ENCODE measurements around the gene FAM20B.
"Not testable (repeated sequence)": the region's sequence is repeated elsewhere in the genome, so short reads cannot be mapped to it uniquely, and the experiment has no call there.

Gene FAM20B

DNA sequence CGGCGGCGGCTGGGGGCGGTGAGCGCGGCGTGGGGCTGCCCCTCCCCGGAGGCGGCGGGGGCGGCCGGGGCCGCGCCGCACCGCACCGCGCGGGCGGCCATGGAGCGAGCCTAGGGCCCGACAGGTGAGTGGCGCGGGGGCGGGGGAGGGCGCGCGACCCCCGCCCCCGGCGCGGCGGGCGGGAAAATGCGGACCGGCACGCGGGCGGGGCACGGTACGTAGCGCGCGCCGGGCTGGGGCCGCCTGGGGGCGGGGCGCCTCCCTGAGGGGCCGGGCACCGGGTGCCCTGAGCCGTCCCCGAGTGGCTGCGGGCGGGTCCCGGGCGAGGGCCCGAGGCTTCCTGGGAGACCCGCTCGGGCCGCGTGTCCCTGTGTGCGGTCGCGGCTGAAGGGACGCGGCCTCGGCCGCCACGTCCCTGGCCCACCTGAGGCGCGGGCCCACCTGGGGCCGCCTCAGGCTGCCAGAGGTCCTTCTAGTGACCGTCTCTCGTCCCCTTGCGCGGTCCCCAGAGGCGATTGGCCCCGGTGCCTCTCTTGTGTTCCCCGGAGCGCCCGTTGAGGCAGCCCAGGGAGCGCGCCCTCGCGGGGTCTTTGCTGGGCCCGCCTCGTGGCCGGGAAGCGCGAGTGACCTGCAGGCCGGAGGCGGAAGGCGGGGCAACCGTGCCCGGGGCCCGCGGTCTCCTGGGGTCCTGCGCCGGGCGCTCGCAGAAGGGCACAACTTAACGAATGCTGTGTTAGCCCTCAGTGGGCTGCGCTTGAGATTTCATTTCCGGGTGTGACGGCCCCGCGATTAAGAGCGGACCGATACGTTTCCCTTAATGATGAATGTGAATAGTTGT lies 500 bp downstream of the FAM20B start:
- no peak for DNase-seq

DNA sequence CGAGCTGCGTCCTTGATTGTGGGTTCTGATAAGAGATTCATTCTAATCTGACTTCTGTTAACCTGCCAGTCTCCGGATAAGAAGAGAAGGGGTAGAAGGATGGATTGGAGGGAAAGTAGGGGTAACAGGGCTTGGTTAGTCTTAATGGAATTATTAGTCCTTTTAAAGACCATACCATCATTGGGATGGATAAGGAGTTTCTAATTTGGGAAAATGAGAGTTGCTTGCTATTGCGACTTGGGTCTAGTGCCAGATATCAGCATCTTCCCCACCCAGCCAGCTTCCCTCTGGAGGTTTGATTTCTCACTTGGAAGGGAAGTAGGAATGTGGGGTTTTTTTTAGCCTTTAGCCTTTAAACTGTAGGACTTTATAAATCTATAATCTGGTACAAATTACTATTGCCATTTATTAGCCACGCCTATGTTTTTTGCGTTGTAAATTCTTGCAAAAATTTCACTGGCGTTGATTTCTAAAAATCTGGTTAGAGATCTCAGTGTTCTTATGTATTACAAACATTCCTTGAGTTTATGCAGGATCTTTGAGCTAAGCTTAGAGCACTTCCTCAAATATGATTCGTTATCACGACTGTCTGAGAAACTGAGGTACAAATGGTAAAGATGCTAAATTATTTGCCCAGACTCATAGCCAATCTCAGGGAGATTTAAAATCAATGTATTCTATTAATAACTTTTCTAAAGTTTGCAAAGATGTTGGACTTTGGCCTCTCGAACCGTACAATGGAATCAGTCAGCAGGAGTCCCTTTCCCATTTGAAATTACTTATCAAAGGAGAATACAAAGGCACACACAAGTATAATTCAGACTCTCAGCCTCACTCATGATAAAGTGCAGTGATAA lies 1.3 kb downstream of the FAM20B start:
- no peak for DNase-seq

DNA sequence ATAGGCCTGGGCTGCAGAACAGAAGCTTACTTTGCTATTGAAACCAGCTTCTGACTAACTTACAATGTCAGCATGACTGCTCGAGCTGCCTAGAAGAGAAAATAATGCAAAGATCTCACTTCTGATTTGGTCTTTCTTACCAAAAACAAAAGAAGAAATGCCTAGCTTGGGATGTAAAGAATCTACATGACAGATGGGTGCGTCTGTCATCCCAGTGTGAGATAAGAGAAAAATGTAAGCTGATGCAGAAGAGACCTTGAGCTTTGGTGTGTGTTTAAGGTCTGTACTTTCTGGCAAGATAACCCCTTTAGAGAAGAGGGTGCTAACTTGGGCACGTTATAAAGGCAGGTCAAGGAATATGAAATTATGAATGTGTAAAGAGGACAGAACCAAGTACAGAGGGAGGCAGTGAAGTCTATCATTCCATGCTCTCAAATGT lies 3.6 kb downstream of the FAM20B start:
- DNase-seq, result no peak

DNA sequence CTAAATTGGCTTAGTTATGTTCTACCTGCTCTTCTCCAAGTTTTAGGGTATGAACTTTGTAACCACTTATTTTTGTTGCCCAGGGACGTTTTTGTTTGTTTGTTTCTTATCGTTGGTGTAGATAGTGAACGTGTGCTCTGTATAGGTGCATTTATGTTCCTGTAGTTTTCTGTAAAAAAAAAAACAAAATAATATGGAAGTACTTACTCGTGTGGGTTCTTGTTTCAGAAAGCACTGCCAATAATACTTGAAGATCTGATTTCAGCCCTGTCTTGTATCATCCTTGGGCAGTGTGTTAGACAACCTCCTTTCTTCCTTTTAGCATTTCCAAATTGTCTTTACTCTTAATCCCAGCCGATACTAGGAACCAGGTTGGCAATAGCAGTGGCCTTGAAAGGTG lies 4.4 kb downstream of the FAM20B start:
- no peak for DNase-seq

DNA sequence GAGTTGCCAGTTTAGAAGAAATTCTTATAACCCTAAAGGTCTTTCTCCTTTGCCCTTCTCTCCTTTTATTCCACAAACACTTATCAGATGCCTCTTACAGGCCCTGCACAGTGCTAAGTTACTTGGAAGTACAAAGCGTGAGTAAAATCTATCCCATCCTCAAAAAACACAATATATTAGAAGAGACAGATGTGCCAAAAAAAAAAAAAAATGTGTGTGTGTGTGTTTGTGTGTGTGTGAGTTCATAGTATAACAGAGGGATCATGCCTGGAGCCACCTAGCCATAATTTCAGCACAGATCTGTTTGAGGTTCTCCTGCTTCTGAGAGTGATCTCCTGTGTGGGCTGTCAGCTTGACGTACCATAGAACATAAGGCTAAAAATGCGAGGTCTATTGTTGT lies 5.0 kb downstream of the FAM20B start:
- DNase-seq, result no peak

DNA sequence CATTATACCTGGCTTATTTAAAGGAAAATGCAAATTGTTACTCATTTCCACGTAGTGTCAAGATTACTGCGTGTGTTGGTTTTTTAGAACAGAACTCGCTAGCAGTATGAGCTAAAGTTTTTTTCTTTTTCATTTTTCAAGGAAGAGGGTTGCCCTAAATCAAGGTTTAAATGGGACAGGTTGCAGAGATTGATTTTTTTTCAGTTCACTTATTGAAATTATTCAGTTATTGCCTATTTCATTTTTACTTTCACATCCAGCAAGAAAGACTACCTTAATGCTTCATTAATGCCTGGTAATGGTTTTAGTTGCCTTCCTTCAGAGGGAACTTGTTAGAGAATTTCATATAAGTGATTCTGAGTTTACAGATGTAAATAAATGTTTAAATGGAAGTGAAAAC lies 5.6 kb downstream of the FAM20B start:
- no peak for DNase-seq

DNA sequence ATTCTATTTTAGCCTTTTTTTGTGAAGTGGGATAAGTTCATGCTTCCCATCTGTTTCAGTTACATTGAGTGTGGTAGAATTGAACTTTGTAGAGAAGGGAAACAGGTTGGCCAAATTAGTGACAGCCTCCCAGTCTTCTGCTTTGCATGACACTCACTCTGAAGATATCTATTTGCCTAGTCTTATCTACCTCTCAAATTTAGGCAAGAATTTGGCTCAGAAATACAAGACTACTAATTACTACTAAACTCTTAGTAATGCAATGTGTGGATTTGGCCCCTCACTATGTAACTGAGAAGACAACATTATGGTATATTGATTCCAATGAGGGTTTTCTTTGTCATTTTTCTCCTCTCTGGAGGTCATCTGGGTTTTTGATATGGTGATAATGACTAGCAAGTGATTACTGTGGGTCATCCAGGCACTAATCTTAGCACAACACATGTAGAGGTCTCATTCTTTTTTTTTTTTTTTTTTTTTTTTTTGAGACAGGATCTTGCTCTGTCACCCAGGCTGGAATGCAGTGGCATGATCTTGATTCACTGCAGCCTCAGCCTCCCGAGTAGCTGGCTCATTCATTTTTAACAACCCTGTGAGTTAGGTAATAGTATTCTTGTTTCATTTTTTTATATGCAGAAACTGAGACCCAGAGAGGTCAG lies 6.3 kb downstream of the FAM20B start:
- no peak for DNase-seq

DNA sequence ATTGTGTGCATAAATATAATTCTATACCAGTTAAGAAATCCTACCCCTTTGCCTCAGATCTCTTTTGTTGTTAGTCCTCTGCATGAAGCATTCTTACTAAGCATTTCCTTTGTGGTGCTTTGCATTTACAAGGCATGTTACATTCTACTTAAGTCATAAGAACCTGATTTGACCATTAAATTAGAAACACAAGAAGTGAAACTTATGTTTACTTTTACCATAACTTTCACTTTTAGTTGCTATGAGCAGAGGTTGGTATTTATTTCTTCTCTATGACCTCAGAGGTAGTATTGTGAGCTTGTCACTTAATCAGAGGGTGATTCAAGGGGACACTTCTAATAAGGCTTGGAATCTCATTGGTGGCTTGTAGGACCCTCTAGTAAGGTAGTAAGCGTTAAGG lies 9.0 kb downstream of the FAM20B start:
- no peak for DNase-seq

DNA sequence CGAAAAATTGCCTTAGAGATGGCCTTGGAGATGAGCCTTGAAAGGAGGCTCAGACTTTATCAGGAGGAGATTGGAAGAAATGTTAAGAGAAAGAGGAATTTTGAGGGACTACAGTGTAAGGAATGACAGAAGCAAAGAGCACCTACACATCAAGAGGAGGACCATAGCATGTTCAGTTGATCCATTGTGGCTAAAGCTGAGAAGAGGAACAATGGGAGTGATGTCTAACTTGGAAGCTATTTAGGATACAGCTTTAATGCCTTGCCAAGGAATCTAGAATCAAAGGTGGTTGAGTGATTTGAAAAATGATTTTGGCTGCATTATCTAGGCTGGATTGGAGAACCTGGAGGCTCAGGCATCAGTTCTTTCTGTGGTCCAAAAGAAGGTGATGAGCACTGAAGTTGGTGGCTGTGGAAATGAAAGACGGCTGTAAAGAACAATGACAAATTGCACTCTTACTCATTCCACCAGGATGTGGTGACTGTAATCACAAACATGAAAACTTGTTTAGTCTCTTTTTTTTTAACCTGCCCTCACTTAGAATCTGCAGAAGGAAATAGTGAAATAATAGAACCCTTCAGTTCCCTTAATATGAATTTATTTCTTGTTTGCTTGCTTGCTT lies 11.3 kb downstream of the FAM20B start:
- no peak for DNase-seq

DNA sequence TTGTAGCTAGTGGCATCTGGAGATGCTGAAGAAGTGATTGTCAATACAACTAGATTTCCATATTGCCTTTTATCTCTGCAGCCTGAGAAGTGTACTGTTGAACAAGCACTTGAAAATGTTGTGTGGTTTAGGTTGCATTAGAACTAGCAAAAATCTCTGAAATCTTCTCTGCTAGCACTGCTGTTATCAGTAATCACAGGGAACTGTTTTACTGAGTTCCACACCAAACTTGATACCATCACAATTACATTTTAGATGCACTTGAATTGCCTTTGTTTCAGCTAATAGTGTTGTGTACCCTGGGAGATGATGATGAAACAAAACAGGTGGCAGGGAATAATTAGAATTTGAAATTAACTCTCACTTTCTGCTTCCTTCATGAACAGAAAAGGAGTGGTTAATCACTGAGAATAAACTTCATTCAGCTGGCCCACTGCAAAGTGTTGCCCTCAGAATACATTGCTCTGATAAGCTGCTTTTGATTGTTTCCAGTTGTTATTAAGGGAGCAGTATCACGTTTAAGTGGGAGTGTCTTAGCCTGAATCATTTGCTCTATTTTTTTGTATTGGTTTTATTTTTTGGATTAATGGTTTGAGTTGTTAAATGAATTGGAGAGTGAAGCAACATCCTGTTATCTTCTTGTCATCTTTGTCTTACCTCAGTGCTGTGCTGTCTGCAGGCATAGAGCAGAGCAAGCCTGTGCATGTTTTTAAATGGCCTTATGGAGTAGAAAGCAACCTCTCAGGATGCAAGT lies 13.0 kb downstream of the FAM20B start:
- DNase-seq, result no peak

DNA sequence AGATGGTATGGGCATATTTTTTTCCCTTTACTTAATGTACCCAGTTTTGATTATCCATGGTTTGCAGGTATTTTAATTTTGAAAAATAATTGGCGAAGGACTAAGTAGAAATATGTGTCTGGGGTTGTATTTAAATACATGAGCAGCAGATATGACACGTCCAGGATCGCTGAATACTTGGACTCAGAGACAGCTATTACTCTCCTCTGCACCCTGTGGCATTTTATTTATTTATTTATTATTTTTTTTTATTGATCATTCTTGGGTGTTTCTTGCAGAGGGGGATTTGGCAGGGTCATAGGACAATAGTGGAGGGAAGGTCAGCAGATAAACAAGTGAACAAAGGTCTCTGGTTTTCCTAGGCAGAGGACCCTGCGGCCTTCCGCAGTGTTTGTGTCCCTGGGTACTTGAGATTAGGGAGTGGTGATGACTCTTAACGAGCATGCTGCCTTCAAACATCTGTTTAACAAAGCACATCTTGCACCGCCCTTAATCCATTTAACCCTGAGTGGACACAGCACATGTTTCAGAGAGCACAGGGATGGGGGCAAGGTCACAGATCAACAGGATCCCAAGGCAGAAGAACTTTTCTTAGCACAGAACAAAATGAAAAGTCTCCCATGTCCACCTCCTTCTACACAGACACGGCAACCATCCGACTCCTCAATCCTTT lies 13.9 kb downstream of the FAM20B start:
- not testable (repeated sequence) for DNase-seq

DNA sequence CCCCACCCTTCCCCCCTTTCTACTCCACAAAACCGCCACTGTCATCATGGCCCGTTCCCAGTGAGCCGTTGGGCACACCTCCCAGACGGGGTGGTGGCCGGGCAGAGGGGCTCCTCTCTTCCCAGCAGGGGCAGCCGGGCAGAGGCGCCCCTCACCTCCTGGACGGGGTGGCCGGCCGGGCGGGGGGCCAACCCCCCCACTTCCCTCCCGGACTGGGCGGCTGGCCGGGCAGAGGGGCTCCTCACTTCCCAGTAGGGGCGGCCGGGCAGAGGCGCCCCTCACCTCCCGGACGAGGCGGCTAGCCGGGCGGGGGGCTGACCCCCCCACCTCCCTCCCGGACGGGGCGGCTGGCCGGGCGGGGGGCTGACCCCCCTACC lies 14.5 kb downstream of the FAM20B start:
- DNase-seq, result not testable (repeated sequence)

DNA sequence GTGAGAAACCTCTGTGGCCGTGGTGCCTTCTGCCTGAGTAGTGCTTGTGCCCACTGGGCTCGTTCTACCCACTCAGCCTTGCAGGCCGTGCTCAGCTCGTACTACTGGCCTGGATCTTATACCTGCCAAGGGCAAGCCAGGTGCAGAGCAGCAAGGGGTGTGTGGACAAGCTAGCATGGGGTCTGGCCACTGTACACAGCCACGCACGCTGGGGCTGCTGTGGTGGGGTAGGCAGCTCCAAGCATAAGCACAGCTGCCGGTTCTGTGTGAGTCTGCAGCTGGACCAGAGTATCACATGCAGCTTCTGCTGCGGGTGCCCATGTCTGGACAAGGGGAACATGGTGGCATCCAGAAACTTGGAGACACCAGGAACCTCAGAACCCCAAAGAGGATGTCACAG lies 16.4 kb downstream of the FAM20B start:
- DNase-seq, result no peak

DNA sequence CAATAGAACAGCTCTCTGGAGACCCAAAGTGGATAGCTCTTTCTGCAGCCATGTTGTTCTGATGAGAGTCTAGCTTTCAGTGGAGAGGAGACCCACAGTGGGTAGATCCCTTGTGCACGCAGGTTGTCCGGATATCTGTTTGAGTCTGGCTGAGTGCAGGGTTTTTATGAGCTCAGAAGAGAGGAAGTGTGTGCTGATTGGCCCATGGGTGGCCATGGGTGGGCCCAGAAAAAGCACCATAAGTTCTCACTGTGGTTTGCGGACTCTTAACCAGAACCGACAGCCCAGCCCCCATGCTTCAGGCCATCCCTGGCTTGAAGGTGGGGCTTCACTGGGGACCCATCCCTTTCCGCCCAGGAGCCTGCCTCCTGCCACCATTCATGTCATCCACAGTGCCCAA lies 17.0 kb downstream of the FAM20B start:
- DNase-seq, result no peak

DNA sequence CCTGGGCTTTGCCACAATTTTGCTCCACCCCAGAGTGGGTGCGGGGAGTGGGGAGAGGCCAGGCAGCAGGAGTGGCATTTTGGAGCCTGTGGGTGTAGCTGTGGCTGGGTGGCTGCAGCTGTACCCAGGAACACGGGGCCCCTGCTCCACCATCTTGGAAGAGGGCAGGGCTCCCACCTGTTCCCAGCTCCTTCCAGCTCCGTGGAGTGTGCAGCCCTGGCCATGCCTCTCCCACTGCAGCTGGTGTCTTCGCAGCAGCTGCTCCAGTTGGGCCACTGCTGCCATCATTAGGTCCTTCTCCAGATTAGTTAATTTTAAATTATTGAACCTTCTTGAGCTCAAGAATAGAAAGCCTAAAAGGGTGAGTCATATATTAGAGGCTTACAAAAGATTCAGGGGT lies 17.6 kb downstream of the FAM20B start:
- DNase-seq, result no peak

DNA sequence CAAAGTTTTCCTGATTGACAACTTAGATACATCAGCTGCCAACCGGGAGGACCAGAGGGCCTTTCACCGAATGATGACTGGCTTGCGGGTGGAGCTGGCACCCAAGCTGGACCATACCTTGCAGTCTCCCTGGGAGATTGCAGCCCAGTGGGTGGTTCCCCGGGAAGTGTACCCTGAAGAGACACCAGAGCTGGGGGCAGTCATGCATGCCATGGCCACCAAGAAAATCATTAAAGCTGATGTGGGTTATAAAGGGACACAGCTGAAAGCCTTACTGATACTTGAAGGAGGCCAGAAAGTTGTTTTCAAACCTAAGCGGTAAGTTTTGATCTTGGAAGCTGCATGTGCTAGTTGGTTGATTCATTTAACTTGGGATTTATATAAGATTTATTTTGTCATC lies 18.2 kb downstream of the FAM20B start:
- DNase-seq, result no peak

DNA sequence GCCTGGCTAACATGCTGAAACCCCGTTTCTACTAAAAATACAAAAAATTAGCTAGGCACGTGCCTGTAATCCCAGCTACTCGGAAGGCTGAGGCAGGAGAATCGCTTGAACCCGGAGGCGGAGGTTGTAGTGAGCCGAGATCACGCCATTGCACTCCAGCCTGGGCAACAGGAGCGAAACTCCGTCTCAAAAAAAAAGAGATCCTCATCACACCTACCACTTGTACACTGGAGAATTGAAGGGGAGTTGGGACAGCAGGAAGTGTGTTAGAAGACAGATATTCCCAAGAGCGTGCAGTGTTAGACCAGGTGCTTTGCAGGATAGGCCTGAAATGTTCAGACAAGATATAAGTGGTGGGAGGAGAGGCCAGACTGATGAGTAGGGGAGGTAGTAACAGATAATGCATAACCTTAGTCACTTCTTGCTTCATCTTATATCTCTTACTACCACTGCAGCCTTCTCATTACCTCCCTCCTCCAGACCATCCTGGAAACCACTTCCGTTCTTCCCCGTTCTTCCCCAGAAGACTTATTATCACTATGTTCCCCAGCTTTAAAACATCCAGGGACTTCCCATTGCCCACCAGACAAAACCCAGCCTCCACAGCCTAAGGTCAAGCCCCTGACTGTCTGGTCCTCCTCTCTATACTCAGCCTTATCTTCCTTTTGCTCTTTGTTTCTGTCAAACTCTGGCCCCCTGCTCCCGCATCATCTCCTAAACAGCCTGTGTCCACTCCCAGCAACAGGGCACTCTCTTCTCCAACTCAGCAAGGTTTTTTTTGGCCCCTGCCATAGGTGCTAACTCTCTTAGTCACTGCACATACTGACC lies 21.3 kb downstream of the FAM20B start:
- DNase-seq, result no peak

DNA sequence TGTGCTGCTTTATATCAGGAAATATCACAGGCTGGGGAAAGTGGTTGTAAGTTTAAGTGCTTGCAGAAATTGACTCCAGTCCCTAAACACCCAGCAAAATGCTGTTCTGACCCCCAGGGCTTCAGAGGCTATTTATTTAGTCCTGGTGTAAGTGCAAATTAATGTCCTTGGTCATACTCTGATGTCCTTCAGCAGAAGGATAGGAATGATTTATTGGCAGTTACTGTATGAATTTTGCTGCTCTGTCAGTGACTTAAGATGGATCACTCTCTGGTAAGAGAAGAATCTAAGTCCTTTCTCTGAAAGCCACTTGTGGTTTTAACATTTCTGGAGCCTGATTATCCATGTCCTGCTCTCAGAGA lies 21.9 kb downstream of the FAM20B start:
- DNase-seq, result no peak

DNA sequence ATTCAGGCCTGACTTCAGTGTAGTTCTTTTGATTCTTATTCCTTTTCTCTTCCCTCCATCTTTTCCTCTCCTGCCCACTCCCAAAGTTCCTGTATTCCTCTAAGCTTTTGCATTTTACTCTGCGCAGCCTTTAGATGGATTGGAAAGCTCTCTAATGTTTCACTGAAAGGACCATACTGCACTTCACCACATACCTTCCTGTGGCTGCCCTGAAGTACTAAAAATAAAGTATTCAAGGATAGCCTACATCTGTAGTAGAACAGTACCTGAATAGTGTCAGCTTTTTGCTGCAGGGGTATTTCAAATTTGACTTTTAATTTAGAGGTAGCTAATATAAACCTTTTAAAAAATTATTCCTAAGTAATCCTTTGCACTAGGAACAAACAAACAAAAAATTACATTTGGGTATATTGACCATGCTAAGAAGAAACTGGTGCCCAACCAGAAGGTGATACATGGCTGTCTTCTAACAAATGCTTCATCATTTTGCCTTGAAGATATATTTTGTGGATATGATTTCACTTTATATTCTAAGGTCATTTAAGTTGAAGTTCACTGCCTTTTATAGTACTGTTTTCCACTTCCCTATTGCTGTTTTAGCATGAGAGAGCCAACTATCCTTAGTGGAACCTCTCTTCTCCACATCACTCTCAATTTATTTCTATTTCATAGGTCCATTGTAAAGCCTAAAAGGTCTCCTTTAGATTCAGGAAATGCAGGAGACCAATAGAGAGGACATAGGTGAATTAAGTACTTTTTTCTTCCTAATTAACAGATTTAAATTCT lies 22.8 kb downstream of the FAM20B start:
- no peak for DNase-seq

DNA sequence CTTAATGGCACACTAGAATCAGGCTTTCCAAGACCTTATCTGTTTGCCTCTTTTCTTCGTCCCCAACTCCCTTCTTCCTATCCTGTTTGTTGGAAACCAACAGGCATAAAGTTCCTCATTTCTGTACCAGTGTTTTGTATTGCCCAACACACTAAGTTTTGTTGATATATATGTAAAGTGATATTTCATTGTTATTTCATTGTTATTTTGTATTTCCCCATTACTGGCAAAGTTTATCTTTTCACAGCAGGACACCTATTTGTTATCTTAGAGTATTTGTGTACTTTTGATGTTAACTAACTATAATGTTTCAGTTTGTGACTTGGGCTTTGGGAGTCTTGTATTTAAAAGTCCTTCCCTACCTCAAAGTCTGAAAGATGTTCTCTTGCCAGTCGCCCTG lies 27.1 kb downstream of the FAM20B start:
- DNase-seq, result no peak
